B cell (primary cell): ENCODE results near the gene RAB3B. TPM values are rescaled to one million over a fixed set of nuclear protein-coding genes. Genes with fewer than 3 reads are reported as not detected.
"Not testable (repeated sequence)": the region's sequence is repeated elsewhere in the genome, so short reads cannot be mapped to it uniquely, and the experiment has no call there.

Experiments
- ATAC-seq: fragments of 200-7000 bp; cut with Tn5 transposase; one replicate; pipeline ENCODE4 v1.10.0; 2021; ENCODE audit warnings: low read depth, mild to moderate bottlenecking, moderate number of reproducible peaks, moderate library complexity
- CTCF ChIA-PET: fragments of 350-600 bp; sonication (Branson Sonifier 250); formaldehyde crosslinking; loops from one replicate; lab custom pipeline; 2021; ENCODE audit warnings: antibody characterized with exemption, inconsistent platforms; lab: Charles Lee
- POLR2A ChIA-PET: fragments of 350-600 bp; sonication (Branson Sonifier 250); formaldehyde crosslinking; loops from one replicate; lab custom pipeline; 2021; ENCODE audit warnings: antibody characterized with exemption; lab: Charles Lee
- DNase-seq: peaks from one replicate; pipeline ENCODE4 v3.0.0; 2013
- H2AFZ ChIP-seq: 2 replicates; pipeline ENCODE4 v1.6.1; 2012; ENCODE audit warnings: mild to moderate bottlenecking, low read depth, low read length; ENCODE audit not compliant: insufficient read depth, poor library complexity, severe bottlenecking
- H3K27ac ChIP-seq, 2 donors: 1 replicate in 1 of 2; 2 replicates in 1 of 2; pipeline ENCODE4 v1.5.1; 2012 to 2013; ENCODE audit warnings: low read length in 2 of 2, mild to moderate bottlenecking in 2 of 2, moderate library complexity in 1 of 2
- H3K27me3 ChIP-seq, 4 experiments: fragments of 200-600 bp in 1 of 4; sonication (generic) in 1 of 4; replicated peaks in 1 of 4; 1 replicate in 2 of 4; 2 replicates in 2 of 4; pipeline versions ENCODE4 v1.6.1 to v1.7.0; 2013 to 2016; ENCODE audit warnings: low read length in 3 of 4, mild to moderate bottlenecking in 2 of 4, mixed read lengths in 1 of 4, moderate library complexity in 1 of 4; ENCODE audit not compliant: insufficient read depth in 4 of 4, control insufficient read depth in 3 of 4; ENCODE audit errors: control extremely low read depth in 1 of 4
- H3K36me3 ChIP-seq, 2 experiments: replicated peaks in 1 of 2; 1 replicate in 1 of 2; 2 replicates in 1 of 2; pipeline versions ENCODE4 v1.6.1 to v1.7.1; 2013; ENCODE audit warnings: low read length in 1 of 2; ENCODE audit not compliant: insufficient read depth in 2 of 2, control insufficient read depth in 1 of 2; ENCODE audit errors: control extremely low read depth in 1 of 2, extremely low read depth in 1 of 2
- H3K4me1 ChIP-seq, 2 donors: fragments of 200-600 bp in 1 of 2; sonication (generic) in 1 of 2; 1 replicate in 1 of 2; 2 replicates in 1 of 2; pipeline versions ENCODE4 v1.5.1 to v1.6.1; 2013 to 2017; ENCODE audit warnings: low read length in 2 of 2; ENCODE audit not compliant: control insufficient read depth in 2 of 2, insufficient read depth in 2 of 2
- H3K4me2 ChIP-seq: replicated peaks from 2 replicates; pipeline ENCODE3; 2012; ENCODE audit warnings: mild to moderate bottlenecking, low read depth, low read length; ENCODE audit not compliant: poor library complexity, severe bottlenecking
- H3K4me3 ChIP-seq, 5 experiments: fragments of 200-600 bp in 1 of 5; sonication (generic) in 1 of 5; 1 replicate in 3 of 5; 2 replicates in 2 of 5; pipeline versions ENCODE4 v1.5.1 to v1.7.0; 2011 to 2016; ENCODE audit warnings: low read length in 4 of 5, mild to moderate bottlenecking in 4 of 5, low read depth in 2 of 5, control low read depth in 1 of 5, moderate library complexity in 1 of 5; ENCODE audit not compliant: insufficient read depth in 1 of 5; ENCODE audit errors: control extremely low read depth in 1 of 5, extremely low read depth in 1 of 5
- H3K79me2 ChIP-seq: fragments of 200-600 bp; sonication (generic); one replicate; pipeline ENCODE4 v1.6.0; 2016; ENCODE audit warnings: low read length; ENCODE audit not compliant: control insufficient read depth, insufficient read depth
- H3K9ac ChIP-seq: fragments of 200-600 bp; sonication (generic); 2 replicates; pipeline ENCODE4 v1.6.1; 2017; ENCODE audit warnings: mild to moderate bottlenecking, low read length, moderate library complexity
- H3K9me3 ChIP-seq, 3 donors: one replicate each; pipeline versions ENCODE4 v1.6.1 to v1.7.1; 2013; ENCODE audit warnings: low read length in 2 of 3; ENCODE audit not compliant: control insufficient read depth in 2 of 3, insufficient read depth in 1 of 3; ENCODE audit errors: control extremely low read depth in 1 of 3
- H4K20me1 ChIP-seq: 2 replicates; pipeline ENCODE4 v1.6.0; 2012; ENCODE audit warnings: mild to moderate bottlenecking, low read length; ENCODE audit not compliant: insufficient read depth, control insufficient read depth, poor library complexity, severe bottlenecking
- H3K27ac Mint-ChIP-seq: one replicate; pipeline ENCODE4 v1.8.0; 2021; ENCODE audit warnings: mixed read lengths
- H3K27me3 Mint-ChIP-seq: one replicate; pipeline ENCODE4 v1.8.0; 2021; ENCODE audit warnings: mixed read lengths
- H3K4me1 Mint-ChIP-seq: one replicate; pipeline ENCODE4 v1.8.0; 2021; ENCODE audit warnings: mixed read lengths
- H3K4me3 Mint-ChIP-seq: one replicate; pipeline ENCODE4 v1.8.0; 2021; ENCODE audit warnings: mixed read lengths
- H3K9me3 Mint-ChIP-seq: one replicate; pipeline ENCODE4 v1.8.0; 2022; ENCODE audit warnings: mixed read lengths; ENCODE audit not compliant: insufficient read depth
- EZH2 ChIP-seq: IDR thresholded peaks from 2 replicates; pipeline ENCODE4 v1.6.1; 2012; ENCODE audit warnings: borderline replicate concordance, low read depth, mild to moderate bottlenecking, moderate library complexity, low read length; ENCODE audit not compliant: insufficient read depth, poor library complexity, severe bottlenecking
- WGBS: methylation state at CpG from one replicate; pipeline ENCODE4 v1.1.5; 2013; ENCODE audit warnings: missing lambda C conversion rate; ENCODE audit not compliant: insufficient coverage; 5-methylcytosine and 5-hydroxymethylcytosine counted together
- intact Hi-C: fragments of 100-400 bp; cut with micrococcal nuclease; formaldehyde crosslinking; loops from one replicate; pipeline ENCODE4 v1.10.0; 2022
- polyA plus RNA-seq: library from polyadenylated mRNA; depleted of rRNA; stranded (reverse); fragments of >200 nt; gene quantifications from 2 replicates; pipeline ENCODE4 v1.2.3, GENCODE V29; 2012
- total RNA-seq, 2 donors: library from RNA; stranded (reverse); fragments of 120-200 nt in 1 of 2; gene quantifications; 1 replicate in 1 of 2; 2 replicates in 1 of 2; pipeline versions ENCODE4 v1.2.3 to v1.2.4, GENCODE V29; 2013 to 2022
- TF ChIP-seq, protein P1 (sequence below): fragments of 200-600 bp; IDR thresholded peaks from one replicate; pipeline ENCODE4 v1.8.0; 2022; ENCODE audit warnings: antibody characterized with exemption, mild to moderate bottlenecking

Gene RAB3B
- total and polyA plus RNA-seq, 2 donors (not counting 1 experiment from before 2014, with no cell fraction given): 0.02 TPM; not detected in 1

DNA sequence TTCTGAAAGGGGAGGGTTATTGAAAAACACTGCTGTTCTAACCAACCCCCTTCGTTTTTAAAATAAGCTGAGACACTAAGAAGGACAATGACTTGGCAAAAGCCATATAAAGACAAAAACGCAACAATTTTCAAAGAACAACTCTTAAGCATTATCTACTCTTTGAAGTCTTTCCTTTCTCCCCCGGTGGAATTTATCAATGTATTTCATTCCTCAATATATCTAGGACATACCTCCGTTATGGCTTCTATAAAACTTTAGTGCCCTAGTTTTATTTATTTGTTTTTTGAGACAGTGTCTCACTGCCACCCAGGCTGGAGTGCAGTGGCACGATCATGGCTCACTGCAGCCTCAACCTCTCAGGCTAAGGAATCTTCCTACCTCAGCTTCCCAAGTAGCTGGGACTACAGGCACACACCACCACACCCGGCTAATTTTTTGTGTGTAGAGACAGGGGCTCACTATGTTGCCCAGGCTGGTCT is 115.2 kb downstream of the RAB3B start:
- DNase-seq: no peak
- Histone ChIP-seq H3K36me3 (peaks cover 0 to 6% of the 10 kb centered on the region in 2 experiments), H3K4me2 (no peak overlapping the region), H2AFZ (no peak overlapping the region), H4K20me1 (peaks cover 39% of the 10 kb centered on the region), H3K4me1 (peaks cover 21 to 31% of the 10 kb centered on the region in 2 donors), H3K79me2 (peaks cover 85% of the 10 kb centered on the region), H3K27me3 (no peaks in the 10 kb centered on the region), H3K9ac (no peak overlapping the region), H3K27ac (no peak overlapping the region), H3K4me3 (no peak overlapping the region), H3K9me3 (no peaks in the 10 kb centered on the region)
- WGBS: 57% methylated on average over 2 of the region's 6 CpGs
- intact Hi-C loops: loop anchor here (5.0 to 10.0 kb wide), 3 partner anchors 51 to 677 kb away; partner anchors contain the start of genes RNF11 and TUT4
- ATAC-seq: no peak
- H3K4me1 Mint-ChIP-seq: peaks cover 46% of the 10 kb centered on the region
- no peaks in the 10 kb centered on the region for H3K27me3 Mint-ChIP-seq
- H3K4me3 Mint-ChIP-seq: peak overlapping the region; percentile 36
- POLR2A ChIA-PET: no interaction called here
- TF ChIP-seq EZH2: no peak
- TF ChIP-seq, protein P1, sequence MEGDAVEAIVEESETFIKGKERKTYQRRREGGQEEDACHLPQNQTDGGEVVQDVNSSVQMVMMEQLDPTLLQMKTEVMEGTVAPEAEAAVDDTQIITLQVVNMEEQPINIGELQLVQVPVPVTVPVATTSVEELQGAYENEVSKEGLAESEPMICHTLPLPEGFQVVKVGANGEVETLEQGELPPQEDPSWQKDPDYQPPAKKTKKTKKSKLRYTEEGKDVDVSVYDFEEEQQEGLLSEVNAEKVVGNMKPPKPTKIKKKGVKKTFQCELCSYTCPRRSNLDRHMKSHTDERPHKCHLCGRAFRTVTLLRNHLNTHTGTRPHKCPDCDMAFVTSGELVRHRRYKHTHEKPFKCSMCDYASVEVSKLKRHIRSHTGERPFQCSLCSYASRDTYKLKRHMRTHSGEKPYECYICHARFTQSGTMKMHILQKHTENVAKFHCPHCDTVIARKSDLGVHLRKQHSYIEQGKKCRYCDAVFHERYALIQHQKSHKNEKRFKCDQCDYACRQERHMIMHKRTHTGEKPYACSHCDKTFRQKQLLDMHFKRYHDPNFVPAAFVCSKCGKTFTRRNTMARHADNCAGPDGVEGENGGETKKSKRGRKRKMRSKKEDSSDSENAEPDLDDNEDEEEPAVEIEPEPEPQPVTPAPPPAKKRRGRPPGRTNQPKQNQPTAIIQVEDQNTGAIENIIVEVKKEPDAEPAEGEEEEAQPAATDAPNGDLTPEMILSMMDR: no peak
- CTCF ChIA-PET: no interaction called here
- no peaks in the 10 kb centered on the region for H3K9me3 Mint-ChIP-seq
- H3K27ac Mint-ChIP-seq: peak overlapping the region; percentile 35

DNA sequence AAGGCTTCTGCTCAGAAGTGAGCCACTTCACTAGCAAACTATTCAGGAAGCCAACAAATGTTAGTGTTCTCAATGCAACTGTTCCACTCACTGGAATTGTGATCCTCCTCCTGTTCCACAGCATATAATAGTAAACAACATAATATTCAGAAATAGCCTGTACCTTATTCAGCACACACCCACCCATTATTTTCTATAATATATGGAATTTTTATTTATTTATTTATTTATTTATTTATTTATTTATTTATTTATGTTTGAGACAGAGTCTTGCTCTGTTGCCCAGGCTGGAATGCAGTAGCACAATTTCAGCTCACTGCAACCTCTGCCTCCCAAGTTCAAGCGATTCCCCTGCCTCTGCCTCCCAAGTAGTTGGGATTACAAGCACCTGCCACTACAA is 117.2 kb downstream of the RAB3B start:
- H3K4me3 ChIP-seq, POLR2A ChIA-PET, H3K9me3 ChIP-seq, H3K36me3 ChIP-seq, H3K4me3 Mint-ChIP-seq, H3K4me2 ChIP-seq, H3K9ac ChIP-seq, H3K27ac ChIP-seq, H3K27me3 Mint-ChIP-seq, DNase-seq, H2AFZ ChIP-seq, H3K9me3 Mint-ChIP-seq, ATAC-seq, H3K27me3 ChIP-seq, H3K27ac Mint-ChIP-seq: not testable (repeated sequence)
- H3K4me1 Mint-ChIP-seq: peaks cover 51% of the 10 kb centered on the region
- H3K79me2 ChIP-seq: peaks cover 95% of the 10 kb centered on the region
- CTCF ChIA-PET: interaction anchor here (1.1 kb wide), 1 partner anchor 25 kb away, joined by 3 read pairs; no protein-coding TSS in a partner anchor
- 100% methylated on average over 1 of the region's 1 CpG for WGBS
- peaks cover 48% of the 10 kb centered on the region for H4K20me1 ChIP-seq
- peaks cover 16 to 24% of the 10 kb centered on the region in 2 donors for H3K4me1 ChIP-seq
- intact Hi-C loops: loop anchor here (10.0 kb wide), 2 partner anchors 48 to 638 kb away; partner anchors contain the start of gene RNF11
